Endometrial microvascular endothelial cells (primary cell): ENCODE measurements around the gene ASAP2. TPM values are rescaled to one million over a fixed set of nuclear protein-coding genes. Genes with fewer than 3 reads are reported as not detected.

Source experiments
- in situ Hi-C: cut with HindIII; loops from 2 replicates; pipeline ENCODE4 v1.10.0; 2017; ENCODE audit warnings: low sequenced_read_pairs, low pct_unique_long_range_greater_than_20kb; ENCODE audit errors: inconsistent ontology term
- total RNA-seq: library from RNA; depleted of rRNA; stranded (reverse); fragments of >200 nt; gene quantifications from one replicate; pipeline ENCODE4 v1.2.3, GENCODE V29; 2015; ENCODE audit errors: inconsistent ontology term

The ASAP2 gene
- total RNA-seq, 1 donor from 2014 or later: 26.4 TPM

DNA sequence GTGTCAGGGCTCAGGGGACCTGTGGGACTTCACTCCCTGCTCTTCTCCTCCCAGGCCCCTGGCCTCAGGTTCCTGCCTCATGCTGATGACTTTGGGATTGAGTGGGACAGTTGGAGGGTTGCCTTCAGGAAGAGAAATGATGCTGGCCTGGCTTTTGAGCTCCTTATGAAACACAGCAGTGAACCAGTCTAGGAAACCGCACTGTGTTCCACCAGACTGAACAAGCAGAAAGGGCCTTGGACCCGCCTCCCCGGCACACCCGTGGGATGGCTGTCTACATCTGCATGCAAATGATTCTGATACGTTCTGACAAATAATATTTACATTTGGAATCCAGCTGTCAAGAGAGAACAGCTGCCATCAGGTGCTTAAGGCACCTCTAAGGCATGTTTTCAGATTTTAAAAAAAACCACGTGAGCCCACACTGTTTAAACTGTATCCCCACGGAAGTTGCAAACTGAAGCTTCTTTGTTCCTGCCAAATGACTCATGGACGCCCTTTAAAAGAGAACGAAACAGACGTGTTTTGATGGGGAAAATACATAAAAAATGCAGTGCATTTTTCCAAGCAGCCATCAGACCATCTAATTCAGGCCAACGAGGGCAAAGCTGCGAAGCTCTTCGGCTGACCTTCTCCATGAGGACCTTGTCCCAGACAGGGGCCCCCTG is 27.6 kb upstream of the ASAP2 start:
- in situ Hi-C loops: no loop called here

DNA sequence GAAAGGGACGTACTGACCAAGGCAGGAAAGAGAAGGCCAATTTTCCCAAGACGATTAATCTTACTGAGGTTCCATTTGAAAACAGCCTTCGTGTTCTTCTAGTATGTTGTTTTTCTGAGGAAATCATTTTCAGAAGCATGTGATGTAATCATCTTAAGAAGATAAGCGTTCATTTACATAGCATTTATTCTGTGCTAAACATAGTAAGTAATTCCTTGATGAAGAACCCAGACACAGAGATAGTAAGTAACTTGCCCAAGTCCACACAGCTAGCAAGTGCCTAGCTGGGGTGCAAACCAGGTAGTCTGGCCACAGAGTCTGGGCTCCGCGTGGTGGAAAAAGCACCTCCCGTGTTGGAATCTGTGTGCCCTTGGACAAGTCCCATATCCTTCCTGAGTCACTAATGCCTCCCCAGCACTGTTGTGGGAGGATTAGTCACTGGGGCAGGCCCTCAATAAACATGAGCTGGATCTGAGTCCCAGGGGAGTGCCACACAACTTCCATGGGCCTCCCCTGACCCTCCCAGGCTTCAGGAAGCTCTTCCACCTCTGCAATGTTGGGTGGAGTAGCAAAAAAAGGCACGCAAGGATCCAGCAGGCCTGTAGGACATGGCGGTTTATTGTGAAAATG is 26.9 kb upstream of the ASAP2 start:
- in situ Hi-C loops: no loop called here

DNA sequence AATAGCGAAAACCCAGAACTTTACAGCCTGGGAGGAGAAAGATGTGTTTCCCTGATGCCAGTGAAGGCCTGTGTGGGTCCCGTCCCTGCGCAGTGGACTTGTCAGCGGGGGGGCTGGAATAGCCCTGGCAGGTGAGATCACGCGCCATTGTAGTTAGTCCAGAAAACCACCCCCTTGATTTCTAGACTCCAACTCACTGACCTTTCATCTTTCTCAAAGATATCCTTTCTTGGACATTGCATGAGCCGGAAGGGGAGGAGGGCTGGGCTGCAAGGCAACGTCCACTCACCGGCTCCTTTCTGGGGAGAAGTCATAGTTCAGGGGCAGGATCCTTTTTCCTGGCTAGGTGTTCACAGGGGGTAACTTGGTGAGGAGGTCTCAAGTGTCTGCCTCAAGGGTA is 22.3 kb upstream of the ASAP2 start:
- in situ Hi-C loops: no loop called here

- in situ Hi-C loops: no loop called here
These were observed 18.9 kb upstream of the ASAP2 start for GRCh38 chr2:9187620-9188214.

GRCh38 chr2:9188823-9189222 is 17.8 kb upstream of the ASAP2 start:
- in situ Hi-C loops: no loop called here

GRCh38 chr2:9189901-9190300 is 16.7 kb upstream of the ASAP2 start:
- in situ Hi-C loops: no loop called here

GRCh38 chr2:9191041-9191481 is 15.6 kb upstream of the ASAP2 start:
- in situ Hi-C loops: no loop called here

DNA sequence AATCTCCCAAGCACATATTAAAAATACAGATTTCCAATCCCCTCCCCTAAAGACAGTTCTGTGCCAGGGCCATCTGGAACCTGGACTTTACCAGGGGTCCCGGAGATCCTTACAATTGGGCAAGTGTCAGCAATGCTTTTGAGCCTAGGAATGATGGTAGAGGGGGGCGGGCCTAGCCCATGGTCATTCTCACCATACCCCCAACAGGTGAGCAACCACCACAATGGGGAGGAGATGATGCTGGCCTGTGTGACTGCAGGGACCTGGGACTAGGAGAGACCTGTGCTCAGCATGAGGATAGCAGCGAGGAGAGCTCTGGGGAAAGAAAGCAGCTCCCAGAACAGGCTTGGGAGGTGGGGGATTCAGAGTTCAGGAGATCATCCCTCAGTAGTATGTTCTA is 13.9 kb upstream of the ASAP2 start:
- in situ Hi-C loops: no loop called here

DNA sequence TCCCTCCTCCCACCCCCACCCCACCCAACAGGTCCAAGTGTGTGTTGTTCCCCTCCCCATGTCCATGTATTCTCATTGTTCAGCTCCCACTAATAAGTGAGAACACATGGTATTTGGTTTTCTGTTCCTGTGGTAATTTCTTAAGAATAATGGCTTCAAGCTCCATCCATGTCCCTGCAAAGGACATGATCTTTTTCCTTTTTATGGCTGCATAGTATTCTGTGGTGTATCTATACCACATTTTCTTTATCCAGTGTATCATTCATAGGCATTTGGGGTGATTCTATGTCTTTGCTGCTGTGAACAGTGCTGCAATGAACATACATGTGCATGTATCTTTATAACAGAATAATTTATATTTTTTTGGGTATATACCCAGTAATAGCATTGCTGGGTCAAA is 12.3 kb upstream of the ASAP2 start:
- in situ Hi-C loops: no loop called here

DNA sequence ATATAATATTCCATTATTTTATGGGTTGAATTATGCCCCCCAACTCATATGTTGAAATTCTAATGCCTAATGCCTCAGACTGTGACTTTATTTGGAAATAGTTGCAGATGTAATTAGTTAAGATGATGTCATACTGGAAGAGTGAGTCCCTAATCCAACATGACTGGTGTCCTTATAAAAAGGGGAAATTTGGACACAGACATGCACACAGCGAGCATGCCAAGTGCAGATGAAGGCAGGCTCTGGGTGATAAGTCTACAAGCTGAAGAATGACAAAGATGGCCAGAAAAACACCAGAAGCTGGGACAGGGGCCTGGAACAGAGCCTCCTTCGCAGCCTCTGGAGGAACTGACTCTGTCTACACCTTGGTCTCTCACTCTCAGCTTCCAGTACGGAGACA is 10.0 kb upstream of the ASAP2 start:
- in situ Hi-C loops: no loop called here

- in situ Hi-C loops: no loop called here
These were observed 8.7 kb upstream of the ASAP2 start for GRCh38 chr2:9197916-9198315.

- in situ Hi-C loops: no loop called here
These were observed 6.6 kb upstream of the ASAP2 start for GRCh38 chr2:9199716-9200632.

DNA sequence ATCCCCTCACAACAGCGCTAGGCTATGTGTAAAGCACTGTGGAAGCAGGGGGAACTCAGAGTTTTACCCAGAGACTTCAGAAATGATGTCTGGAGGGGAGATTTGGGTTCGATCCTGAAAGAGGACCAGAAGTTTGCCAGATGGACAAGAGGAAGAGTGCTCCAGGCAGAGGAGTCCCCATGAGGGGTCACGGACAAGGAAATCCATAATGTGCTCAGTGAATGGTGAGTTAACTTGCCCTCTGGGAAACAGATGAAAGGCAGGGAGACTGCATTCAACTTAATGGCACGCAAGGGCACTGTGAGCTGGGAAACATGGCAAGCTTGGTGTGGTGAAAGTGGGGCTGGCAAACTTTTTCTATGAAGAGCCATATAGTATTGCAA is 6.0 kb upstream of the ASAP2 start:
- in situ Hi-C loops: no loop called here

DNA sequence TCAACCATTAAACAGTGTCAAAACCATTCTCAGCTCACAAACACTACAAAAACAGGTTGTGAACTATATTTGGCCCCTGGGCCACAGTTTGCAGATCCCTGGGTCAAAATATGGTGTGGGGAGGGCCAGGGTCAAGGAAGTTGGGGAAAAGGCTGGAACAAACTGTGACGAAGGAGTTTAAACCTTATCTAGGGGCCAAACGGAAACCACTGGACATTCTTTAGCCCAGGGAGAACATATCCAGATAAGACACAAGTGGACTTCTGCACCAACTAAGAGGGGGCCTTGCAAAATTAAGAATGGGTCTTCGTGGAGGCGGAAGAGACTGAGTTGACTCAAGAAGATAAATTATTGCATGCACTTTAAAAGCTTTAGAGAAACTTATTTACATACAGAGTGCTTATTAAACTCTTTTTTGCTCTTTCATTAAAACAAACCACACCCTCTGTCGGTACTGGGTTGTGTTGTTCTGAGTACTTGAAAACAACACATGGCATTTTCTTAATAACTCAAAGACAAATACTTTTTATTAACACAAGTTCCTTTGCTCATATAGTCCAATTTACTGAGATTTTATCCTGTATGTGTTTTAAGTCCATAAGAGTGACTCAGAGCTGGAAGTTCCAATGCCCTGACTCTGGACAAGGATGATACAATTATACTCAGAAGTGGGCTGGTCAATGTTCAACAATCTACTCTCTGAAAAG is 5.3 kb upstream of the ASAP2 start:
- in situ Hi-C loops: no loop called here

- in situ Hi-C loops: no loop called here
These were observed 3.6 kb upstream of the ASAP2 start for GRCh38 chr2:9203006-9203405.

GRCh38 chr2:9203876-9204275 is 2.7 kb upstream of the ASAP2 start:
- in situ Hi-C loops: no loop called here

GRCh38 chr2:9204939-9205338 is 1.7 kb upstream of the ASAP2 start:
- in situ Hi-C loops: no loop called here

- in situ Hi-C loops: no loop called here
These were observed 1.1 kb upstream of the ASAP2 start for GRCh38 chr2:9205486-9205885.
